CD4-positive, alpha-beta T cell treated with Interleukin-15 for 4 hours (primary cell): Measurements from ENCODE around the gene PDCD1LG2.
"Not testable (repeated sequence)": the region's sequence is repeated elsewhere in the genome, so short reads cannot be mapped to it uniquely, and the experiment has no call there.

Experiments
- DNase-seq: peaks from one replicate; pipeline ENCODE4 v3.0.0-alpha.2; 2020; ENCODE audit warnings: low spot score

Gene PDCD1LG2

GRCh38 chr9:5566054-5566618 lies 55.8 kb downstream of the PDCD1LG2 start:
- no peak for DNase-seq

DNA sequence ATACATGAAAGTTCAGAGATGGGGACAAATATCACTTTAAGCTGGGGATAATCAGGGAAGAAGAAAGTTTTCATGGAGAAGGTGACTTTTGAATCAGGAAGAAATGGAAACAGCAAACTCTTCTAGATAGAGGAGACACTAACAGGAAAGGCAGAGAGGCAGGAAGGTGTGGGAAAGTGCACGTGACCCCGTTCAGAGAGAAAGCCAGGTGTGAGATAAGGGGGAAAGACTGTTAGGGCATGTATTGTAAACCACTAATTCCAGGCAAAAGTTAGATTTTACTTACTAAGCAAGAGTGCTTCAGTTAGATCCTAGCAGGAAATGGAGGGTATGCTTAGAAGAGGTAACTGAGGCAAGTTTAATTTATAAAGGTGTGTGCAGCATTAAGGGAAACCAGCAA lies 58.5 kb downstream of the PDCD1LG2 start:
- DNase-seq: no peak

DNA sequence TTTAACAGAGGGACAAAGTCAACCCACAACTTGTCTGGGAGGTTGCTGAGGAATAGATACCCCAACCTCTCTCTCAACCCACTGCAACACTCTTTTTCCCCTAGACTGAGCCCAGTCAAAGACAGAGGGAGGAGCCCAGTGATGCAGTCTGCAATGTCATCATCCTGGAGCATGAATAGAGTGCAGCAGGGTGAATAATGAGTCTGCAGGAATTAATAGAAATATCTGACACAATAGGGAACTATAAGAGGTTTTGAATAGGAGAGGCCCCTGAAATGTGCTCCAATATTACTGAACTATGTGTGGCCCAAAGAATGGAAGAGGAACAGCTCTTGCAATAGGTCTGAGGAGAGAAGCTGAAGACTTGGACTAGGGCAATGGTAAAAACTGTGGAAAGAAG lies 59.1 kb downstream of the PDCD1LG2 start:
- DNase-seq: no peak

GRCh38 chr9:5569891-5570290 lies 59.6 kb downstream of the PDCD1LG2 start:
- DNase-seq: no peak

DNA sequence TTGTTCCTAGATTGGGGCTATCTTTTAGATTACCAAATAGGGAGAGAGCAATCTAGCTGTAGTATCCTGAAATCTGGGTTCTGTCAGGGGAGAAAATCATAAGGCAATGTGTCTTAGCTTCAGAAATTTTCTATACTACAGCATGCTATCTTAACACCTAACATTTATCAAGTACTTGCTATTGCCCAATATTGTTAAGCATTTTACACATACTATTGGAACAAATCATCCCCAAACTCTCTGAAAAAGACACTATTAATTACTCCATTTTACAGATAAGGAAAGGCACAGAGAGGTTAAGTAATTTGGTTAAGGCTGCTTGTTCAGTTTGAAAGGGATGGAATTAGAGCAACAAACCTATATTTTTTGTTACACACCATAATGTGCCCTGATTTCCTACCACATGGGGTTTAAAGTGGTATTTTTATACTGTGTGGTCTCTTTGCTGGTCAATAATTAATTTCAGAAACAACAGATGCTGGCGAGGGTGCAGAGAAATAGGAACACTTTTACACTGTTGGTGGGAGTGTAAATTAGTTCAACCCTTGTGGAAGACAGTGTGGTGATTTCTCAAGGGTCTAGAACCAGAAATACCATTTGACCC lies 61.4 kb downstream of the PDCD1LG2 start:
- DNase-seq: no peak

DNA sequence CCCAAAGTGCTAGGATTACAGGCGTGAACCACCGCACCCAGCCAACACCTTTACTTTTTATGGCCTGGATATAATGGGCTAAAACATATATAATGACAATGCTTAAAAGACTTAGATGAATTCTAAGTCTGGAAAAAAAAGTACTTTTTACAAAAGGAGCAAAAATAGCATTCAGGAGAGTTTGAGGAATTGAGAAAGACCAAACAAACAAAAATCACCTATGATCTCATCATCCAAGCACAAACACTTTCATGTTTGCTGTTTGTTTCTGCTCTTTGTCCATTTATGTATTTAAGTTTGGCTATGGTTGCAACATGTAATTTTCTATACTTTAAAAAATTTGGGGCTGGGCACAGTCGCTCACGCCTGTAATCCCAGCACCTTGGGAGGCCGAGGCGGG lies 63.8 kb downstream of the PDCD1LG2 start:
- no peak for DNase-seq

DNA sequence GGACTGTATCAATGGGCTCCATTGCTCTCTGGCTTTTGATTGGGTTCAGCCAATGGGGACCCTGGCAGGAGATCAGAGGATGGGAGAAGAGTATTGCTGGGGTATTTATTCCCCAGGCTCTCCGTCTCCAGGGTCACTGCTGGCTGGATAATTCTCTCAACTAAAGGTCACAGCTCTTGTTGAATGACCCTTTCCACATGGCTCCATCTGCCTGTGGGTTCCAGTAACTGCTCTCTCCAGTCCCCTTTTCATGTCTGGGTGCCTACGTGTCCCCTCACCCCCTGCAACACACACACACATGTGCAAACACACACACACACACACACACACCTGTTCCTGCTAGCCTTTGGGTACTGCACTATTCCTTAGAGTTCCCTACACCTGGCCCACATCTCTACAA lies 64.7 kb downstream of the PDCD1LG2 start:
- no peak for DNase-seq

DNA sequence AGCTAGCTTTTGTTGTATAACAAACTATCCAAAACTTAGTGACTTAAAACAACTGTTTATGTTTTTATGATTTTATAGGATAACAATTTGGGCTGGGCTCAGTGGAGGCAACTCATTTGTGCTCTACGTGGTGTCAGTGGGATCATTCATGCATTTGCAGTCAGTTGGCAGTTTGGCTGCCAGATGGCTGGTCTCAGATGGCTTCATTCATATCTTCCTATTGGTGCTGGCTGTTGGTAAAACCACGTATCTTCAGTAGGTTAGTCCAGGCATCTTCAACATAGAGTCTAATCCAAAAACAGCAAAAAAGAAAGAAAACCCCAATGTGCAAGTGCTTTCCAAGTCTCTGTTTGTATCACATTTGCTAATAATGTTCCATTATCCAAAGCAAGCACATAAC lies 66.9 kb downstream of the PDCD1LG2 start:
- no peak for DNase-seq

GRCh38 chr9:5578018-5578697 lies 67.8 kb downstream of the PDCD1LG2 start:
- no peak for DNase-seq

DNA sequence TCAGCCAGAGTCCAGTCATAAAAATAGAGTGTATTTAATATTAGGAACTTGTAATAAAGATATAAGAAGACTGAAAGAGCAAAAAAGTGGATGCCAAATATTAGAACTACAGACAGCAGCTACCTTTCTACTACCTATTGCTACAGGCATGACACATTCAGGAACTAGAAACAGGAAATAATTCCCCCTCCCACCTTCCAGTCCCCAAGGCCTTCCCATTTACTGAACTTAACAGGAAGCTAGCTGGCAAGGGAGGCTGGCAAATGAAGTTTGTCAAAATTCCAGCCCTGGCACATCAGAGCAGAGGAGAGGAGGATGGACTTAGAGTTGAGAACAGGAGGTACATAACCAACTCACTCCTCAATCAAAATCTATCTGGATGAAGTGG lies 68.4 kb downstream of the PDCD1LG2 start:
- no peak for DNase-seq

DNA sequence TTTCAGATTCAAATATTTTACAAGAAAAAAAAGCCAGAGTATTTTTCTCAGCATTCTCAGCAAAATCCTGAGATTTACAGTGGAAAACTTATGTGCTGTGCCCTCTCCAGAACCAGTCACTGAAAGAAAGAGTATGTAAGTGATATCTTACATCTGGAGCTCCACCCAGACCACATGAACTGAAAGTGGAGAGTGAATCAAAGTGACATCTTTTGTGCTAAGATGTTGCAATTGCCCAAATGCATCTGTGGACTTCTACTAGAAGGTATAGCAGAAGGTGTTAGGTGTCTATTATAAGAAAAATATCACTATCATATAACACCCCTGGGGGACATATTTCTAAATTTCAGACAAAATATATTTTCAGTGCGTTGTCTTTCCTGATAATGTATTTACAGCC lies 69.5 kb downstream of the PDCD1LG2 start:
- no peak for DNase-seq

DNA sequence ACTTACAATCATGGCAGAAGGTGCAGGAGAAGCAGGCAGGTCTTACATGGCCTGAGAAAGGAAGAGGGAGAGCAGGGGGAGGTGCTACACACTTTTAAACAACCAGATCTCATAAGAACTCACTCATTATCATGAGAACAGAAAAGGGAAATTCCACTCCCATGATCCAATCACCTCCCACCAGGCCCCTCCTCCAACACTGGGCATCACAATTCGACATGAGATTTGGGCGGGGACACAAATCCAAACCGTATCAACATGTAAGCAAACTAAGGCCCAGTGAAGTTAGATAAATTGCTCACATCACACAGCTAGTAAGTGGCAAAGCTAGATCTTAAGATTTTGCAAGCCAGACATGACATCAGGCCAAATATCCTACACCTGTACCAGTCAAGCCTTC lies 70.3 kb downstream of the PDCD1LG2 start:
- DNase-seq: no peak

DNA sequence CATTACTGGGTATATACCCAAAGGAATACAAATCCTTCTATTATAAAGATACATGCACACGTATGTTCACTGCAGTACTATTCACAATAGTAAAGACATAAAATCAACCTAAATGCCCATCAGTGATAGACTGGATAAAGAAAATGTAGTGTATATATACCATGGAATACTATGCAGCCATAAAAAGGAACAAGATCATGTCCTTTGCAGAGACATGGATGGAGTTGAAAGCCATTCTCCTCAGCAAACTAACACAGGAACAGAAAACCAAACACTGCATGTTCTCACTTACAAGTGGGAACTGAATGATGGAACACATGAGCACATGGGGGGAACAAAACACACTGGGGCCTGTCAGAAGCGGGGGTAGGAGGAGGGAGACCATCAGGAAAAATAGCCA lies 71.4 kb downstream of the PDCD1LG2 start:
- DNase-seq: not testable (repeated sequence)

GRCh38 chr9:5582835-5583195 lies 72.5 kb downstream of the PDCD1LG2 start:
- peak; percentile 38 for DNase-seq

DNA sequence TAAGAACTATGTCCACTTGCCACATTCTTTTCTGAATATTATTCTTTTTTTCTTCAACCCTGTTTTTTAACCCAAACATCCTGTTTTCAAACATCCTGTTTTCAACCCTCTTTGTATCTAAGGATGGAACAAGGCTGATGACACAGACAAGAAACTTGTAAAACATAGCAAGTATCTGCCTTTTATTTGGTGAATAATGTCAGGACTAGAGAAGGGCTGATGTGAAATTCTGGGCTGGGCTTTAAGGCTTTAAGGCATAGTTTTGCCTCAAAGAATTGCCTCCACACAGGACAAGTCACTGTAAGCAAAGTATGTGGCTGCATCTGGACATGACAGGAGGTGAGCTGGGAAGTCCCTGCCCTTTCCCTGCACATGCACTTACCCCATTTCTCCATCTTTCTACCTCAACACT lies 76.1 kb downstream of the PDCD1LG2 start:
- peak; percentile 22 for DNase-seq

GRCh38 chr9:5587024-5587423 lies 76.7 kb downstream of the PDCD1LG2 start:
- DNase-seq: peak; percentile 30

DNA sequence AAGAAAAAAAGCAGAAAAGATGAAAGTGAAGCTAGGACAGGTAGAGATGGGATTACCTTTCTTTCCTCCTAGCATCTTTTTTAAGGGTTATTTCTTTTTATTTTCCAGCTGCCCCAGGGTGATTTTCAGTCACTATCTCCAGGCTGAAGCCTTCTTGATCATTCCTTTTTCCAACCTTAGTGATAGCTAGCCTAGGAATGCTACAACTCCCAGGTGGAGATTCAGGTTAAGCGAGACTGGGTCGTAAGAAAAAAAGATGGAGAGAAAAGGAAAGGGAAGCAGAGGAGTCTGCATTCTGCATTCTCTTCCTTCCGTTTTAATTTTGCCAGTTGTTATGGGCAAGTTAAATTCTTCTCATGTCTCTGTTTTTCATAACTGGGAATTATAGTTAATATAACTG lies 81.9 kb downstream of the PDCD1LG2 start:
- DNase-seq: no peak

DNA sequence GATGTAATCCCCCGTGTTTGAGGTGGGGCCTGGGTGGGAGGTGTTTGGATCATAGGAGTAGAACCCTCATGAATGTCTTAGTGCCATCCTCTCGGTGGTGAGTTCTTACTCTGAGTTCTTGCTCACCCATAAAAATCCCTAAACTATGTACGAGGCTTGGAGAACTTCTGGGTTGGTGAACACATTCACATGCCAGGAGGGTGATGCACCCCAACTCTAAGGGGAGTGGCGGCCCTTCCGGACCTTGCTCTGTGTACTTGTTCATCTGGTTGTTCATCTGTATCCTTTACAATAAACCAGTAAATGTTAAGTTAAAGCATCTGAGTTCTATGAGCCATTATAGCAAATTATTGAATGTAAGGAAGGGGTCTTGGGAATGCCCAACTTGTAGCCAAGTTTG lies 82.6 kb downstream of the PDCD1LG2 start:
- no peak for DNase-seq

DNA sequence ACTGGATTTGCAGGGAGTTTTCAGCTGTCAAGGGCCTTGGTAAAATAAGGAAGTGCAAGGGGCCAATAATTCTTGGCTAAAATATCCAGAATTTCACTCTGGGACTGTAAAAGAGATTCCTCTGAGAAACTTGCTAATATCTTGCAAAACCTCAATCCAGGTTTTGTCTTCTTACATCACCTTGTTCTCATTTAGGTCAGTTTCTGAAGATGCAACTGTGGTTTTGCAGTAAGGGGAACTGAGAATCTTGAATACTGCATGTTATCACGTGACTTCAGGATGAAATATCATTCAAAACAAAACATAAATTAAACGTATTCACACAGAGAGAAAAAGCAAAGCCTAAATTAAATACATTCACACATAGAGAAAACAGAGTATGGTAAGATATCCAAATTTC lies 83.6 kb downstream of the PDCD1LG2 start:
- DNase-seq: no peak

- DNase-seq: no peak
Observed at GRCh38 chr9:5596173-5596572, 85.8 kb downstream of the PDCD1LG2 start.

DNA sequence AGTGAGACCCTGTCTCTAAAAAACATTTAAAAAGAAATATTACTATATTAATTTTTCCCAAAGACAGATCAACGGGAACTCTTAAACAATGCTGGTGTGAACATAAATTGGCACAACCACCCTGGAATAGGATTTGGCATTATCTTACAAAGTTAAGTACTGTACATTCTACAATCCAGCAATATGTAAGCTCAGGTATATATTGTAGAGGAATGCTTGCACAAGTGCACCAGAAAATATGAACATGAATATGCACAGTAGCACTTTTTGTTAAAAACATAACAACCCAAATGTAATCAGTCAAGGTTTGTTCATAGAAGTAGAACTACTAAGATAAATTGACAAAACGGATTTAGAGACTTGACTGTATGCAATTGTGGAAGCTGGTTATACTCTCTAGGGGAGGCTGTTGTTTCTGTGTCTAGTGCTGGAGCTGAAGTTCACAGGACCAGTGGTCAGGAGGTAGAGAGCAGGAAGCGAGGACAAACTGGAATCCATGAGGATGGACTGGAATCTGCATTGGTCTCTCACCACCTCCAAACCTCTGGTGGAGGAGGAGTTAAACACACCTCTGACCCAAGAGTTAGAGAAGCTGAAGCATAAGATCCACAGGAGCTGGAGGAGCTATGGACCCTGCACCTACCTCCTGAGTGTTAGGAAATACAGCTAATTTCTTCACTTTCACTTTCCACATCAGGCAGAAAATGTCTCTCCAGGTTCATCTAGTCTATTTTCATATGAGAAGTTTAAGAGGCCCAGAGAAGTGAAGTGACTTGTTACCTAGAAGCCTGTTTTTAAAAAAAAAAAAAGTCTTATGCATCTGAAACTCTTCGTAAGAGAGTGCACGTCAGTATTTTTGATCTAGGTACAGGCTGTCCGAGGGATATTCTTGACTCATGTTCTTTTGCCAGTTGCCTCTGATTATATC lies 98.2 kb downstream of the PDCD1LG2 start:
- DNase-seq: no peak

DNA sequence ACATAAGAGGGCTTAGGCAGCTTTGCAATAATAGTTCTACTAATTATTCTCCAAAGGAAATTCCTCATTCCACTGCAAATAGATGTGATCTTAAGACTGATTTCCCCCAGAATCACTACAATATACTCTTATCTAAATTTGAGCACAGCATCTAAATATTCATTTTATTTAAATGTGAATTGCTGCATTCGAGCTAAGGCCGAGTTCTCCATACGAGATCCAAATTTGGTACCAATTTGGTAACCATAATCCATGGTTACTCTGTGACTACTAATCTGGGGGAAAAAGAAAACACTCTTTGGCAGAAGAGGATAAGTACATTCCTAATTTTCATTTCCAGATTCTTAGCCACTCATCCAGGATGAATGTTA lies 98.9 kb downstream of the PDCD1LG2 start:
- no peak for DNase-seq

DNA sequence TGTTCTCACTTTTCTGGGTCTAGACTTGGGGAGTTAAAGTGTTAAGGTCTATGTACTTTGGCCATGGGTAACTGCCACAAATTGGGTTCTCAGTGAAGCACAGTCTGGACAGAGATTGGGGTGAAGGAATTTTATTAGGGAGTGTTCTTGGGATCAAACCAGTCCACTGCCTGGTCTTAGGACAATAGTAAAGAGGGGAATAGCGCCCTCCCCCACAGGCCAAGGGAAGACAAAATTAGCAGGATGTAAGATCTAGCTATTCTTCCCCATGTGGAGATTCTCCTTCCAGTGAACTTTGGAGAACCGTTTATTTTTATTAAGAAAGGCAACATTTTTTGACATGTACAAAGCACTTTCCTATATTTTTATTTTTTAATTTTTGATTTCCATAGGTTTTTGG lies 100.2 kb downstream of the PDCD1LG2 start:
- DNase-seq: no peak
